SH-SY5Y (cell line): ENCODE measurements around the gene CLDN24.

ENCODE experiments used
- GATA2 ChIP-seq: IDR thresholded peaks from 2 replicates; pipeline ENCODE4 v1.6.1; 2011; ENCODE audit warnings: mild to moderate bottlenecking, low read depth, low read length
- GATA3 ChIP-seq: IDR thresholded peaks from 2 replicates; pipeline ENCODE4 v1.6.1; 2011; ENCODE audit warnings: low read depth, mild to moderate bottlenecking, low read length, moderate library complexity

- TF ChIP-seq GATA2, result no peak
- TF ChIP-seq GATA3, result no peak
Observed at GRCh38 chr4:183329244-183329643, 7.0 kb upstream of the CLDN24 start.
